ENCODE results near the gene ZNF407. TPM values are rescaled to one million over a fixed set of nuclear protein-coding genes. Genes with fewer than 3 reads are reported as not detected.

Gene ZNF407
- total RNA-seq, 1 donor from 2014 or later: 9.0 TPM

GRCh38 chr18:74608681-74609080, 11.0 kb downstream of the ZNF407 start:
- TF ChIP-seq EZH2 (IDR thresholded peaks at IDR 0.05) (no peak), EZH2phosphoT487 (IDR thresholded peaks at IDR 0.05) (no peak), CTCF (IDR thresholded peaks at IDR 0.05) (no peak)
- no peak overlapping the region for H3K27ac ChIP-seq
- H3K4me1 Mint-ChIP-seq: no peaks in the 10 kb centered on the region
- H3K36me3 Mint-ChIP-seq: no peaks in the 10 kb centered on the region
- no peak overlapping the region for H3K4me3 ChIP-seq
- H3K27ac Mint-ChIP-seq: no peak overlapping the region
- H3K36me3 ChIP-seq: no peaks in the 10 kb centered on the region
- no peak overlapping the region for H3K9ac ChIP-seq
- no peaks in the 10 kb centered on the region for H3K9me3 Mint-ChIP-seq
- H3K4me3 Mint-ChIP-seq: no peak overlapping the region
- no peak overlapping the region for H3K4me2 ChIP-seq
- no peak for DNase-seq (ENCODE audit: low spot score)
- H3K27me3 ChIP-seq: no peaks in the 10 kb centered on the region
- no peaks in the 10 kb centered on the region for H3K27me3 Mint-ChIP-seq (ENCODE audit: insufficient read depth, low read depth)
- H4K20me1 ChIP-seq (ENCODE audit: low read depth): no peaks in the 10 kb centered on the region
- H3K4me1 ChIP-seq: no peaks in the 10 kb centered on the region
- peaks cover 6% of the 10 kb centered on the region for H3K79me2 ChIP-seq (ENCODE audit: low read depth)
- H2AFZ ChIP-seq (replicated peaks): no peak overlapping the region
- H3K9me3 ChIP-seq (ENCODE audit: low read depth): no peaks in the 10 kb centered on the region
- no peaks in the 10 kb centered on the region for H3F3A ChIP-seq (ENCODE audit: low read depth)

- Histone ChIP-seq H3K4me1 (no peaks in the 10 kb centered on the region), H3K4me2 (no peak overlapping the region), H4K20me1 (ENCODE audit: low read depth) (no peaks in the 10 kb centered on the region), H3K27ac (no peak overlapping the region), H3K27me3 (no peaks in the 10 kb centered on the region), H3K36me3 (no peaks in the 10 kb centered on the region), H3K79me2 (ENCODE audit: low read depth) (peaks cover 6% of the 10 kb centered on the region), H3K4me3 (no peak overlapping the region), H2AFZ (replicated peaks) (no peak overlapping the region), H3F3A (ENCODE audit: low read depth) (no peaks in the 10 kb centered on the region), H3K9ac (no peak overlapping the region), H3K9me3 (ENCODE audit: low read depth) (no peaks in the 10 kb centered on the region)
- TF ChIP-seq EZH2 (IDR thresholded peaks at IDR 0.05): no peak
- no peaks in the 10 kb centered on the region for H3K4me1 Mint-ChIP-seq
- no peaks in the 10 kb centered on the region for H3K27me3 Mint-ChIP-seq (ENCODE audit: insufficient read depth, low read depth)
- no peaks in the 10 kb centered on the region for H3K9me3 Mint-ChIP-seq
- H3K4me3 Mint-ChIP-seq: no peak overlapping the region
- DNase-seq (ENCODE audit: low spot score): no peak
- no peaks in the 10 kb centered on the region for H3K36me3 Mint-ChIP-seq
- no peak overlapping the region for H3K27ac Mint-ChIP-seq
These were observed 11.9 kb downstream of the ZNF407 start for GRCh38 chr18:74609535-74609934.

- Histone ChIP-seq H3K27me3 (no peaks in the 10 kb centered on the region), H3K79me2 (ENCODE audit: low read depth) (peaks cover 6% of the 10 kb centered on the region), H2AFZ (replicated peaks) (no peak overlapping the region), H3K4me3 (no peak overlapping the region), H3K9ac (no peak overlapping the region), H3F3A (ENCODE audit: low read depth) (no peaks in the 10 kb centered on the region), H3K36me3 (no peaks in the 10 kb centered on the region), H3K4me1 (no peaks in the 10 kb centered on the region), H3K27ac (no peak overlapping the region), H3K9me3 (ENCODE audit: low read depth) (no peaks in the 10 kb centered on the region), H3K4me2 (no peak overlapping the region), H4K20me1 (ENCODE audit: low read depth) (no peaks in the 10 kb centered on the region)
- no peaks in the 10 kb centered on the region for H3K4me1 Mint-ChIP-seq
- no peak overlapping the region for H3K4me3 Mint-ChIP-seq
- no peak for TF ChIP-seq EZH2 (IDR thresholded peaks at IDR 0.05)
- TF ChIP-seq EZH2phosphoT487 (IDR thresholded peaks at IDR 0.05): no peak
- no peak for TF ChIP-seq CTCF (IDR thresholded peaks at IDR 0.05)
- no peak for DNase-seq (ENCODE audit: low spot score)
- H3K36me3 Mint-ChIP-seq: no peaks in the 10 kb centered on the region
- no peak overlapping the region for H3K27ac Mint-ChIP-seq
- no peaks in the 10 kb centered on the region for H3K27me3 Mint-ChIP-seq (ENCODE audit: insufficient read depth, low read depth)
- H3K9me3 Mint-ChIP-seq: no peaks in the 10 kb centered on the region
These were observed 12.5 kb downstream of the ZNF407 start for GRCh38 chr18:74610051-74610615.

- no peak for DNase-seq (ENCODE audit: low spot score)
- H3K27me3 Mint-ChIP-seq (ENCODE audit: insufficient read depth, low read depth): no peaks in the 10 kb centered on the region
- H3K9me3 Mint-ChIP-seq: no peaks in the 10 kb centered on the region
- Histone ChIP-seq H3K27me3 (no peaks in the 10 kb centered on the region), H3K9me3 (ENCODE audit: low read depth) (no peaks in the 10 kb centered on the region), H3K36me3 (no peaks in the 10 kb centered on the region), H3K9ac (no peak overlapping the region), H3K4me1 (no peaks in the 10 kb centered on the region), H4K20me1 (ENCODE audit: low read depth) (no peaks in the 10 kb centered on the region), H3K27ac (no peak overlapping the region), H3F3A (ENCODE audit: low read depth) (no peaks in the 10 kb centered on the region), H3K4me2 (no peak overlapping the region), H3K4me3 (no peak overlapping the region), H2AFZ (replicated peaks) (no peak overlapping the region), H3K79me2 (ENCODE audit: low read depth) (peaks cover 6% of the 10 kb centered on the region)
- no peak for TF ChIP-seq CTCF (IDR thresholded peaks at IDR 0.05)
- TF ChIP-seq EZH2phosphoT487 (IDR thresholded peaks at IDR 0.05): no peak
- TF ChIP-seq EZH2 (IDR thresholded peaks at IDR 0.05): no peak
- no peak overlapping the region for H3K4me3 Mint-ChIP-seq
- H3K27ac Mint-ChIP-seq: no peak overlapping the region
- no peaks in the 10 kb centered on the region for H3K4me1 Mint-ChIP-seq
- H3K36me3 Mint-ChIP-seq: no peaks in the 10 kb centered on the region
These were observed 13.2 kb downstream of the ZNF407 start for GRCh38 chr18:74610860-74611259.

Measured in neural progenitor cell (in vitro differentiated cells).